ENCODE results near the gene ENAM. TPM values are rescaled to one million over a fixed set of nuclear protein-coding genes. Genes with fewer than 3 reads are reported as not detected.

ENAM gene
- total and polyA plus RNA-seq, 10 of the 15 experiments (the other 5 are each of a cell fraction or from before 2014, with no cell fraction given): 0.04 to 1.3 (median 0.21) TPM

- H3K79me2 ChIP-seq (ENCODE audit: control insufficient read depth, insufficient read depth, low read length): no peaks in the 10 kb centered on the region
- H3K36me3 ChIP-seq (ENCODE audit: control insufficient read depth in 2 of 2, insufficient read depth in 2 of 2, low read length in 1 of 2): no peaks in the 10 kb centered on the region
- no TSS peak for BruUV-seq (replicated peaks)
- intact Hi-C loops (cut with micrococcal nuclease; ENCODE audit: unreplicated experiment) (no loop called here), in situ Hi-C loops (cut with MboI) (loop anchor here (25.0 kb wide), 2 partner anchors 1088 to 1663 kb away; no protein-coding TSS in a partner anchor)
- H3K4me1 ChIP-seq (ENCODE audit: control insufficient read depth, insufficient read depth, low read length): no peaks in the 10 kb centered on the region
- 0% methylated on average over 1 of the region's 1 CpG for WGBS (ENCODE audit: insufficient coverage, insufficient replicate concordance, low lambda C conversion rate, missing lambda C conversion rate)
- no peak for DNase-seq (ENCODE audit: low read depth, low spot score)
- POLR2A ChIA-PET: no interaction called here
- FAIRE-seq: no peak
- no peak overlapping the region for H2AFZ ChIP-seq (ENCODE audit: control insufficient read depth, low read depth, low read length)
- H3K4me3 ChIP-seq: no peak overlapping the region
- no peak overlapping the region for H3K9ac ChIP-seq (ENCODE audit: control insufficient read depth, insufficient read depth, low read length)
- H3K4me2 ChIP-seq (ENCODE audit: control insufficient read depth, insufficient read depth): no peak overlapping the region
- RAD21 ChIA-PET (ENCODE audit: unreplicated experiment): no interaction called here
- SMC1A ChIA-PET (ENCODE audit: uncharacterized antibody, unreplicated experiment): interaction anchor here (1.2 kb wide), 1 partner anchor 12 kb away, joined by 3 read pairs; no protein-coding TSS in a partner anchor
- no peak for ATAC-seq
- H3K27me3 ChIP-seq (replicated peaks in 1 of 2; ENCODE audit: control insufficient read depth in 2 of 2, insufficient read depth in 2 of 2, low read length in 1 of 2): no peaks in the 10 kb centered on the region
- H3K9me3 ChIP-seq (replicated peaks; ENCODE audit: control insufficient read depth, insufficient read depth, low read length): no peaks in the 10 kb centered on the region
- H3K27ac ChIP-seq (ENCODE audit: control insufficient read depth, insufficient read depth): no peak overlapping the region
- no peaks in the 10 kb centered on the region for H4K20me1 ChIP-seq (ENCODE audit: control insufficient read depth, insufficient read depth)
- CTCF ChIA-PET: interaction anchor here (1.3 to 1.5 kb wide), 2 partner anchors 8 to 646 kb away, joined by 3 read pairs; no protein-coding TSS in a partner anchor
- TF ChIP-seq NR2F1 (conservative IDR thresholded peaks at IDR 0.05): no peak
- no peak for TF ChIP-seq LARP7 (IDR thresholded peaks at IDR 0.05)
Measured at GRCh38 chr4:70624226-70624793, 4.2 kb upstream of the ENAM start.

GRCh38 chr4:70627620-70628019 lies 924 bp upstream of the ENAM start:
- H3K36me3 ChIP-seq (ENCODE audit: control insufficient read depth in 2 of 2, insufficient read depth in 2 of 2, low read length in 1 of 2): no peaks in the 10 kb centered on the region
- no peaks in the 10 kb centered on the region for H3K79me2 ChIP-seq (ENCODE audit: control insufficient read depth, insufficient read depth, low read length)
- ChIA-PET RAD21 (ENCODE audit: unreplicated experiment) (no interaction called here), SMC1A (ENCODE audit: uncharacterized antibody, unreplicated experiment) (interaction anchor here (1.5 to 4.3 kb wide), 3 partner anchors 10 to 14 kb away, joined by 3 to 20 read pairs (median 7); no protein-coding TSS in a partner anchor), POLR2A (no interaction called here), CTCF (interaction anchor here (0.6 to 2.8 kb wide), 3 partner anchors 11 to 70 kb away, joined by 3 to 10 read pairs (median 3); no protein-coding TSS in a partner anchor)
- no peak overlapping the region for H3K4me3 ChIP-seq
- no peak for DNase-seq (ENCODE audit: low read depth, low spot score)
- no peak overlapping the region for H3K9ac ChIP-seq (ENCODE audit: control insufficient read depth, insufficient read depth, low read length)
- no peaks in the 10 kb centered on the region for H3K27me3 ChIP-seq (replicated peaks in 1 of 2; ENCODE audit: control insufficient read depth in 2 of 2, insufficient read depth in 2 of 2, low read length in 1 of 2)
- intact Hi-C loops (cut with micrococcal nuclease; ENCODE audit: unreplicated experiment): no loop called here
- H2AFZ ChIP-seq (ENCODE audit: control insufficient read depth, low read depth, low read length): no peak overlapping the region
- ATAC-seq: no peak
- H3K27ac ChIP-seq (ENCODE audit: control insufficient read depth, insufficient read depth): no peak overlapping the region
- H3K4me1 ChIP-seq (ENCODE audit: control insufficient read depth, insufficient read depth, low read length): no peaks in the 10 kb centered on the region
- in situ Hi-C loops (cut with MboI): no loop called here
- no peak for FAIRE-seq
- H3K9me3 ChIP-seq (replicated peaks; ENCODE audit: control insufficient read depth, insufficient read depth, low read length): no peaks in the 10 kb centered on the region
- TF ChIP-seq FOXK2 (IDR thresholded peaks at IDR 0.05) (no peak), ATF7 (IDR thresholded peaks at IDR 0.05; ENCODE audit: low read depth) (no peak), NKRF (conservative IDR thresholded peaks at IDR 0.05) (no peak), BRCA1 (IDR thresholded peaks at IDR 0.05; ENCODE audit: low read depth, low read length) (no peak), CUX1 (IDR thresholded peaks at IDR 0.05; ENCODE audit: insufficient replicate concordance, low read depth, low read length) (no peak), MTA3 (IDR thresholded peaks at IDR 0.05; ENCODE audit: borderline replicate concordance, low read length) (no peak)
- 27% methylated on average over 1 of the region's 1 CpG for WGBS (ENCODE audit: insufficient coverage, insufficient replicate concordance, low lambda C conversion rate, missing lambda C conversion rate)
- BruUV-seq (replicated peaks): no TSS peak
- no peak overlapping the region for H3K4me2 ChIP-seq (ENCODE audit: control insufficient read depth, insufficient read depth)
- H4K20me1 ChIP-seq (ENCODE audit: control insufficient read depth, insufficient read depth): no peaks in the 10 kb centered on the region

All from GM12878 (cell line).